ENCODE results near the gene MBOAT1.
"Not testable (repeated sequence)": the region's sequence is repeated elsewhere in the genome, so short reads cannot be mapped to it uniquely, and the experiment has no call there.

MBOAT1 gene

DNA sequence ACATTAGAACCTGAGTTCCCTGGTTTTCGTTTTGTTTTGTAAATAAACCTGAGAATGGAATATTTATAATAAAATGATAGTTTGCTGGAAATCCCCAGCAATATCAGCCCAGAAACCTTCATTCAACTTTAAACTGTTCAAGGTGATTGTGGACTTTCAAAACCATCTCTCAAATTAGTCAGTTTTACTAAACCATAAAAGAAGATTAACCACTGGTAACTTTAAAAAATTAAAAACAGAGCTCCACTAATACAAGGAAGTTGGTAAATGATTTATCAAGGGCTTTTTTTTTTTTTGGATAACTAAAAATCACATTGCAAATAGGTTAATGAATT is 10.0 kb downstream of the MBOAT1 start:
- no peak for DNase-seq

DNA sequence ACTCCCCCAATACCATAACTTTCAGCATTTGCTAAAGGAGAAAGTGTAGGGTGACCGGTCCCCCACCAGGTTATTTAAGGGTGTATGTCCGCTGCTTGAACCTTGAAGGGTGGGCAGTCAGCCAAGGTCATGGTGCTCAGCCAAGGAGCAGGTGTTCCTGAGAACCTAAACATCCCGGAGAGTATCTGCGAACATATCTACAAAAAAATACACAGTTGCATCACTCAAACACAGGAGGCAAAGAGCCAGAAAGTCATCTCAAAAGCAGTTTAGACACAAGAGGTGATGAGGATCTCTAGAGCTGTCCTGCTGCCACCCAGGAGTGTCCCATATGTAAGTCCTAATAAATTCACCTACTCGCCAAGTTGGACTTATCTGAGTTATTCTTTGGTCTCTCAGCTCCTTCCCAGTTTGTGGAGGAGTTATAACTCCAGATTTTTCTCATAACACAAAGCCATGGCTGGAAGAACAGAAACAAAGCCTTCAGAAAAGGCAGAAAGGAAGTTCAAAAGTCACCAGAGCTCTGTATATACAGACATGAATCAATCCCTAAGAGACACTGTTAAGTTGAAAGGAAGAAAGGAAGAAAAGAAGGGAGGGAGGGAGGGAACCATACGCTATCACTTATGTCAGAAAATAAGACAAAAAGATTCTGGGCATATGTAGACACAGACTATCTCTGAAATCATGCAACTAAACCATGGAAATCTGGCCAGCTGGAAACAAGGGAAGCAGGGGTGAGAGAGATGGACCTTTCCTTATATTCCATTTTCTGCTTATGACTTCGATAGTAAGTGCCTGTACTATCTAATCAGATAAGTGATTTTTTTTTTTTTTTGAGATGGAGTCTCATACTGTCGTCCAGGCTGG is 11.3 kb downstream of the MBOAT1 start:
- DNase-seq, result no peak

DNA sequence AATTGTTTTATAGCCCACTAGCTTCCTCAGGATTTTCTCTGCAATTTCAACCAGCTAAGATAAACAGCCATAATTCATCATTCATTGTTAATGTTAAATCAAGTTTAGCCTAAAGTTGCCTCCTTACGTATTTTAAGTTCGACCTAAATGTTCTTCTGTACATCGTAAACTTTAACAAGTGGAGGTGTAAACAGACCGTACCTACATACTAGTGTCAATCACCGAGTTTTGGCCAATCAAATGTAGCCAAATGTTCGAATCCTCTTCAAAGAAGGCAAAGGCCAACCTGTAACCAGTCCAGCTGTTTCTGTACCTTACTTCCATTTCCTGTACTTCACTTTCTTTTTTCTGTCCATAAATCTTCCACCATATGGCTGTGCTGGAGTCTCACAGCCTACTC is 13.5 kb downstream of the MBOAT1 start:
- no peak for DNase-seq

GRCh38 chr6:20198156-20198774 is 14.0 kb downstream of the MBOAT1 start:
- no peak for DNase-seq

GRCh38 chr6:20197251-20197650 is 15.0 kb downstream of the MBOAT1 start:
- DNase-seq, result no peak

DNA sequence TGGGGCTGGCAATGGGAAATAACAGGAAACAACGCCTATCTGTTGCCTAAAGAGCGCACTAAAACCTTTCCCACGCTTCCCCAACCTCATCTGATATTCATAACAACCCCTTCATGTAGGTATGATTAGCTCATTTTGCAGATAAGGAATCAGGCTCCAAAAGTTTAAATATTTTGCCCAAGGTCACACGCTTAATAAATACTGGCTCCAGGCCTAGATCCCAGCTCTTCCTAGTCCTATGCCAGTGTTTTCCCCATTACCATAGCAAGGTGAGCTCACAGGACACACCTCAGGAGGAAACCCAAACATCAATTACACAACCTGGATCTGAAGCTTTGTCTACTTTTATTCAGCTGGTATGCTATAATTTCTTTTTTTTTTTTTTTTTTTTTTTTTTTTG is 19.6 kb downstream of the MBOAT1 start:
- no peak for DNase-seq

- DNase-seq, result no peak
Observed at GRCh38 chr6:20191992-20192391, 20.3 kb downstream of the MBOAT1 start.

DNA sequence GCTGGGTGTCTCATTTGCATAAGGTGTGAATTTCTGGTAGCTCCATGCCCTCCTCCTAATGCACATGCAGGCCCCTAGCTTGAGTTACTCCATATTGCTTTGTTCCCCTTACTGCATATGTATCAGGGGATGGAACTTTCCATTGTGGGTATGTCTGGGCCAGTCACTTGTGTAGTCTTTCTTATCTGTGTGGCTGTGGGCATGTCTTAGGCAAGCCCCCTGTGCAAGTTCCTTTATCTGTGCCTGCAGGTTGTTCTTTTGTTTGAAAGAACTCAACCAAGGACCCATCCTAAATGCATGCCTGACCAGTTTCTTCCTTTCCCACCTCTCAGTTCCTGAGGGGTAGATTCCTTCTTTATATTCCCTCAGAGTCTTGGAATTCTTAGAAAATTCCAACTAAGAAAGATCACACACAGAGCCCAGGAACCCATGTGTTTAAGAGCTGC is 23.6 kb downstream of the MBOAT1 start:
- no peak for DNase-seq

- DNase-seq, result no peak
Observed at GRCh38 chr6:20186981-20187380, 25.3 kb downstream of the MBOAT1 start.

DNA sequence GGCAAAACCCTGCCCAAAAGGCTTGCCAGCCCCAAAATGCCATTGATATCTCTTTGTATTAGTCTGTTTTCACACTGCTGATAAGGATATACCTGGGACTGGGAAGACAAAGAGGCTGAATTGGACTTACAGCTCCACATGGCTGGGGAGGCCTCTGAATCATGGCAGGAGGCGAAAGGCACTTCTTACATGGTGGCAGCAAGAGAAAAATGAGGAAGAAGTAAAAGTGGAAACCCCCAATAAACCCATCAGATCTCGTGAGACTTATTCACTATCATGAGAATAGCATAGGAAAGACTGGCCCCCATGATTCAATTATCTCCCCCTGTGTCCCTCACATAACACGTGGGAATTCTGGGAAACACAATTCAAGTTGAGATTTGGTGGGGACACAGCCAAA is 28.6 kb downstream of the MBOAT1 start:
- DNase-seq, result no peak

GRCh38 chr6:20182926-20183521 is 29.2 kb downstream of the MBOAT1 start:
- DNase-seq, result no peak

DNA sequence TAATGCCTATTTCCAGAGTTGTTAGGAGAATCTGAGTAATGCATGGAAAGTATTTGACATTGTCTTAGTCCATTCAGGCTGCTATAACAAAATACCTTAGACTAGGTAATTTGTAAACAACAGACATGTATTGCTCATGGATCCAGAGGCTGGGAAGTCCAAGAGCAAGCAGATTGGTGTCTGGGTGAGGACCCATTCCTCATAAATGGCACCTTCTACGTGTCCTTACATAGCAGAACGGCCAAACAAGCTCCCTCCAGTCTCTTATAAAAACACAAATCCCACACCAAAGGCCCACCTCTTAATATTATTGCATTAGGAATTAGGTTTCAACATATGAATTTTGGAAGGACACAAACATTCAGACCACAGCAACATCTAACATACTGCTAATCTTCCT is 30.2 kb downstream of the MBOAT1 start:
- no peak for DNase-seq

DNA sequence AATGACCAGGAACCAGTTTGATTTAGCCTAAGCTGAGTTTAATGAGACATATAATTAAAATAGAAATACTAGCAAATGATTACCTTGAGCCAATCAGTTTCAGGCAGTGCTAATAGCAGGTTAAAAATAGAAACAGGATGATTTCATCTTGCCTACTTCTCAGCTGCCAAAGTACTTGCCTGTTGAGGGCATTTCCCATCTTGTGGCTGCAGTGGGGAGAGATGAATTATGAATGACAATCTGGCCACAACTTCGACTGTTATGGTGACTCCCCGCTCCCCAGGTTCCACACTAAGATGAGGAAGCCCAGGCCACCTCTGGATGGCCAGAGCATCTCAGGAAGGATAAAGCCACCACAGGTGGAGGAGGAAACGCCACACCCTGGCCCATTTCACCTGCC is 31.3 kb downstream of the MBOAT1 start:
- no peak for DNase-seq

GRCh38 chr6:20179287-20180045 is 32.8 kb downstream of the MBOAT1 start:
- not testable (repeated sequence) for DNase-seq

DNA sequence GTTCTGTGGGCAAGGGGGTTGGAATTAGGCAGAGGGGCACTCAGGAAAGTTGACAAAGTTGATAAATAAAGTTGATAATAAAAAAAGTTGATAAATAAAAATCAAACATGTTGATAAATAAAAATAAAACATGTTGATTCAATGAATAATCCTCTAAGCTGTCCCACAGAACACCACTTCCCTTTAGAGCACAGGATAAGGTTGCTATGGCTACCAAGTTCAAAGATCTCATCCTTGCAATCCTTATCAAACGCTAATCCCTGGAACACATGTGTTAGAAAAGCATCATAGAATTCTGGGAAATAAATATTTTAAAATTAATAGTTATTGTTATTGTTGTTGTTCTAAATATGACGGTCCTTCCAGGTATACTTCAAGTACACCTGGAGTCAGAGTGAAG is 33.9 kb downstream of the MBOAT1 start:
- no peak for DNase-seq

- DNase-seq, result no peak
Observed at GRCh38 chr6:20175810-20176410, 36.4 kb downstream of the MBOAT1 start.

DNA sequence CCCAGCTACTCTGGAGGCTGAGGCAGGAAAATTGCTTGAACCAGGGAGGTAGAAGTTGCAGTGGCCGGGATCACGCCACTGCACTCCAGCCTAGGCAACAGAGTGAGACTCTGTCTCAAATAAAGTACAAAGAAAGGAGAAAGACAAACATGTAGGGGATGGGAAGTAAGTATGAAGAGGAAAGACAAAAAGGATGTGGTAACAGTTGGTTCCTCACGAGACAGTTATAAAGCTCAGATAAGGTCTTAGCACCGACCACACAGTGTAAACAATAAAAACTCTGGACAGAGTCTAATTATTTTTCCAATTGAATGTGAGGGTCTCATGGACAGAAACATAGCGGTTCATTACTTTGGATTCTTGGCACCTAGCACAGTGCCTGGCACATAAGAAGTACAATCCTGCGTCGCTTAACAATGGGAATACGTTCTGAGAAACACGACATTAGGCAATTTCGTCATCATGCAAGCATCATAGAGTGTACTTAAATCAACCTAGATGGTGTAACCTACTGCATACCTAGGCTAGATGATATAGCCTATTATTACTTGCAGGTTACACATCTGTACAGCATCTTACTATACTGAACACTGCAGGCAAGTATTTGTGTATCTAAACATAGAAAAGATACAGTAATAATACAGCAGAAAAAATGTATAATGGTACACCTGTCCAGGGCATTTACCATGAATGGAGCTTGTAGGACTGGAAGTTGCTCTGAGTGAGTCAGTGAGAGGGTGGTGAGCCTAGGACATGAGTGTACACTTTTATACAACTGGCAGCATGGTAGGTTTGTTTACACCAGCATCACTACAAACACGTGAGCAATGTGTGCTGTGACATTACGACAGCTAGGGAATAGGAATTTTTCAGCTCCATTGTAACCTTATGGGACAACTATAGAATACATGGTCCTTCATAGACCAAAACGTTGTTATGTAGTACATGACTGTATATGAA is 38.2 kb downstream of the MBOAT1 start:
- DNase-seq, result no peak

DNA sequence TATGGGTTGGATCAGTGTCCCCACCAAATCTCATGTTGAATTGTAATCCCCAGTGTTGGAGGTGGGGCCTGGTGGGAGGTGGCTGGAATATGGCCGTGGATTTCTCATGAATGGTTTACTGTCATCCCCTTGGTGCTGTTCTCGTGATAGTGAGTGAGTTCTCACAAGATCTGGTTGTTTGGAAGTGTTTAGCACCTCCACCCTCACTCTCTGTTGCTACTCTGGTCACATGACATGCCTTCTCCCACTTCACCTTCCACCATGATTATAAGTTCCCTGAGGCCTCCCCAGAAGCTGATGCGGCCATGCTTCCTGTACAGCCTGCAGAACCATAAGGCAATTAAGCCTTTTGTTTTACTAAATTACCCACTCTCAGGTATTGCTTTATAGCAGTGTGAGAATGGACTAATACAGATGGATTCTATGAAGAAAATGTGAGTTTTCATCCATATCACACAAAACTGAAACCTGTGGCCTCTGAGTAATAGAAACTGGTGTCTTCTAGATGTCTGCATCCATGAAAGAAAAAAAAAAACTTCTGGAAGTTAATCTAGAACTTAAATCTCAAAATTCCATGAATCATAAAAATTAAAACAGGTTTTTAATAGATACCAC is 39.3 kb downstream of the MBOAT1 start:
- no peak for DNase-seq

- no peak for DNase-seq
Observed at GRCh38 chr6:20170455-20171148, 41.7 kb downstream of the MBOAT1 start.

- no peak for DNase-seq
Observed at GRCh38 chr6:20169786-20170185, 42.5 kb downstream of the MBOAT1 start.

GRCh38 chr6:20169119-20169557 is 43.1 kb downstream of the MBOAT1 start:
- no peak for DNase-seq

All from activated naive CD4-positive, alpha-beta T cell (primary cell).